ENCODE data around the gene TFF1. TPM values are rescaled to one million over a fixed set of nuclear protein-coding genes. Genes with fewer than 3 reads are reported as not detected.

Gene TFF1
- polyA plus RNA-seq, 6 donors from 2014 or later, result not detected

DNA sequence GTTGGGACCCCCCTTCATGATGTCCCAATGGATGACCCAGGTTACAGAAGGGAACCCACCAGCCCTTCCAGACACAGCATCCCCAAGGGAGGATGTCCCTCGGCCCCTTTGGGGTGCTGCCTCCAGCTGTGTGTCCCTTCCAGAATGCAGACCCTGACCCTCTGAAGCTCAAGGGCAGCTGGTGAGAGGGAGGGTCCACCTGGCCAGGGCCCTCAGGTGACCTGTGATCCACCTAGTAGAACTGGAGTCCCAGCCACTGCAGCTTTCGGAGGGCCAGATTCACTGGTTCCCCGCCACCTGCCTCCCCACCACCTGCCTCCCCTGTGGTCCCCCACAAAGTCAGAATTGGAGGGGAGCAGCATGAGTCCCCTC lies 9.6 kb upstream of the TFF1 start:
- Mint-ChIP-seq H3K4me3 (peak overlapping the region in 1 of 8 donors; percentile 42), H3K4me1 (peaks cover 0 to 12% (median 4%) of the 10 kb centered on the region in 3 donors), H3K9me3 (peaks cover 0 to 9% (median under 1%) of the 10 kb centered on the region in 7 donors), H3K36me3 (no peaks in the 10 kb centered on the region), H3K27ac (no peak overlapping the region), H3K27me3 (peaks cover 3 to 50% (median 45%) of the 10 kb centered on the region in 3 donors)
- DNase-seq (no peak), ATAC-seq (ENCODE audit: low read depth in 2 of 2) (no peak)

DNA sequence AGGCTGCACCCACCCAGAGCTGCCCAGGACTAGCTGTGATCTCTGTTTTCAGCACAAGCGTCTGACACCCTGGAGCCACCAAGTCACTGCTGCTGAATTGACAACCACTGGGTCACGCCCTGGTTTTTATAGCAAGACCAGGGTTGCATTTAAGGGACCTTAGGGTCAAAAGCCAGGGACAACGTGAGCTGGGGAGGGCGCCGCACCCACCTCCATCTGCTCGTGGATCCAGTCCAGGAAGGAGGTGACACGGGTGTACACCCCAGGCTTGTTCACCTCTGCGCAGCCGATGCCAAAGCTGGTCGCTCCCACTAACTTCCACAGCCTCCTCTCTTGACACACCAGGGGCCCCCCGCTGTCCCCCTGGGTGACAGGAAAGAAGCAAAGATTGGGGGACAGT lies 9.2 kb upstream of the TFF1 start:
- ATAC-seq (ENCODE audit: low read depth in 2 of 2) (no peak), DNase-seq (no peak)
- H3K4me1 Mint-ChIP-seq, result peaks cover 0 to 12% (median 4%) of the 10 kb centered on the region in 3 donors
- no peaks in the 10 kb centered on the region for H3K36me3 Mint-ChIP-seq
- H3K9me3 Mint-ChIP-seq, result peaks cover 0 to 5% (median 0%) of the 10 kb centered on the region in 7 donors
- H3K27ac Mint-ChIP-seq, result no peak overlapping the region
- H3K27me3 Mint-ChIP-seq, result peaks cover 7 to 55% (median 49%) of the 10 kb centered on the region in 3 donors
- no peak overlapping the region for H3K4me3 Mint-ChIP-seq

DNA sequence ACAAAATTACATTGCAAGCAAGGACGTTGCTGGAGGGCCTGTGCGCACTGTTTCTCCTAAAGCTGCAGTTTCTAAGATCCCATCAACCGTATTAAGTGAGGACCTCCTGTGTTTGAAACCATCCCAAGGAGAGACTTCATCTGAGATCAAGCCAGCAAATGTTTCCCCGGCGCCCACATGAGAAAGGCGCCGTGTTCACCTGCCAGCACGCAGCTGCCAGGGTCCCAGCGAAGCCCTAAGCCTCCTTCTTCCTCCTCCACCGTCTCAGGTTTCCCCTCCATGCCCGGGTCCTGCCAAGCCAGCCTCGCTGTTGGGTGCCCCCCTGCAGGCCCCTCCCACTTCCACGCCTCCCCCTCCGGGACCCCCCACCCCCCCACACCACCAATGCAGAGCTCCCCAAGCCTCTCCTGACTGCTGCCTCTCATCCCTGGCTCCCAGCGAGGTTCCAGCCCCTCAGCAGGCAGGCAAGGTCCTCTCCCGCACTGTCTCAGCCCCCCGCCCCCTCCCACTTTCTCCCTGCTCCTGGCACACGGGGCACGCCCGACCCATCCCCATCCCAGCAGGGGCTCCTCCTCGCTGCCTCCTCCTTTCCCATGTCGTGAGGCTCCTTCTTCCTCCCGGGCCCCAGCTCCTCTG lies 8.6 kb upstream of the TFF1 start:
- Mint-ChIP-seq H3K4me1 (peaks cover 0 to 11% (median 4%) of the 10 kb centered on the region in 3 donors), H3K27me3 (peaks cover 7 to 60% (median 51%) of the 10 kb centered on the region in 3 donors), H3K4me3 (no peak overlapping the region), H3K36me3 (no peaks in the 10 kb centered on the region), H3K27ac (no peak overlapping the region), H3K9me3 (no peaks in the 10 kb centered on the region)
- no peak for DNase-seq
- ATAC-seq (ENCODE audit: low read depth in 2 of 2), result no peak

DNA sequence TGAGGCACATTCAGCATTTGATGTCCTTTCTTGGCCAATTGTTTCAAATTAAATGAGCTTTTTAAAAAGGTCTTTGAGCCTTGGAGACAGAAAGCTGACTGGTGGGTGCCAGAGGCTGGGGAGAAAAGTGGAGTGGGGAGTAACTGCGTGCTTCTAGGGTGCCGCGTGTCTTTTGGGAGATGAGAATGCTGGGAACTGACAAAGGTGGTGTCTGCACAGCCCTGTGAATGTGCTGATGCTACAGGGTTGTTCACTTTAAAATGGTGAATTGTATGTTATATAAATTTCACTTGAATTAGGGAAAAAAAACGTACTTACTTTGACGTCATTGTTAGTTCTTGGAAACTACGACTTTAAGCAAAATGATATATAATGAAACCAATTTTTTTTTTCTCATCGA lies 8.1 kb upstream of the TFF1 start:
- ATAC-seq (ENCODE audit: low read depth in 2 of 2), result no peak
- no peak for DNase-seq
- H3K27ac Mint-ChIP-seq, result no peak overlapping the region
- H3K4me1 Mint-ChIP-seq, result peaks cover 0 to 6% (median 1%) of the 10 kb centered on the region in 3 donors
- peaks cover 7 to 61% (median 51%) of the 10 kb centered on the region in 3 donors for H3K27me3 Mint-ChIP-seq
- no peak overlapping the region for H3K4me3 Mint-ChIP-seq
- H3K36me3 Mint-ChIP-seq, result no peaks in the 10 kb centered on the region
- H3K9me3 Mint-ChIP-seq, result no peaks in the 10 kb centered on the region

DNA sequence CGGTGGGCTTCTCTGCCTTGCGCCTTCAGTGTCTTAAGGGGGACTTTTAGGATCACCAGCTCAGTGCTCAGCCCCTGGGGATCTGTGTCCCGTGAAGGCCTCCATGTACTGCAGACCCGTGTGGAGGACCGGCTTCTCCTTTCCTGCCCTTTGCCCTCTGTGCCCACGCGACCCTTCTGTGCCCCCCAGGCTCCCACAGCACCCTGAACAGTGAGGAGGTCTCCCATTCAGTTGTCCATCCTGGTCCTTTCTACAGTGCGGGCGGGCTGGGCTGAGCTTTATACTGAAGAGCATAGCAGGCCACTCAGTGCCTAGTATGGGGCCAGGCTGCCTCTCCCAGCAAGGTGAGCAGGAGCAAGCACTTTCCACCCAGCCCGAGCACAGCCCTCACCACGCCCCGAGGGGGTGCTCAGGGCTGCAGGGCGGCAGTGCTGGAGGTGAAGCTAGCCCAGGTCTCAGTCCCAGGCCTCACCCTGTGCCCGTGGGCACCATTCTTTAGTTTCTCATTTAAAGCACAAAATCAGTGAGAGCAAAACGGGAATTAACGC lies 7.6 kb upstream of the TFF1 start:
- H3K27ac Mint-ChIP-seq, result no peak overlapping the region
- H3K36me3 Mint-ChIP-seq, result no peaks in the 10 kb centered on the region
- no peaks in the 10 kb centered on the region for H3K9me3 Mint-ChIP-seq
- peaks cover 0 to 2% (median 0%) of the 10 kb centered on the region in 3 donors for H3K4me1 Mint-ChIP-seq
- DNase-seq, result no peak
- ATAC-seq (ENCODE audit: low read depth in 2 of 2), result no peak
- peaks cover 9 to 61% (median 51%) of the 10 kb centered on the region in 3 donors for H3K27me3 Mint-ChIP-seq
- no peak overlapping the region for H3K4me3 Mint-ChIP-seq

DNA sequence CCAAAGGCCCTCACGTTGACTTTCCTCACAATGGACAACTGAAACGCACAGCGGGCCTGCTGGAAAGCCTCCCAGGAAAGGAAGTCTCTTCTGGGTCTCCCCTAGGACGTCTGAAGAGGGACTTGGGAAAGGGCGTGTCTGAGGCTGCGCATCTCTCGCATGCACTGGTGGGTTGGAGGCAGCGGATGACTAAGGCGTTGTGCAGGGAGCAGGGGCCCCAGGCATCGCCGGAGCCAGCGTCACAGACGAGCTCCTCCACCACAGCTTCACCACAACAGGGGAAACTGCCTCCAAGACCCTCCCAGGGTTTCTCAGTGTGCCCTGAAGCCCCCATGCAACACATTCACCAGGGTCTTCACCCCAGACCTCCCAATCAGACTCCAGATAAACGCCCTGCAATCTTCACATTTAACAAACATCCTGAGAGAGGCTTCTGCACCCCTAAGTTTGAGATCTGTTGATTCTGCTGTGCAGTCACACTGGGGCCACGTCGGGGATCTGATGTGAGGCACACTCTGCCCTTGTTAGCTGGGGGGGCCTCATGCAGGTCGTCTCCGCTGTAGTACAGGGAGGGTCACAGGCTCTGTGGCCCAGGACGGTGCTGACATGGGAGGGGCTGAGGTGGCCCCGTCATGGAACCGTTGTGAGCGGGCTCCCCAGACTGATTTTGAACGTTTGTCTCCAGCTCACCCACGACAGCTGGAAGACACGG lies 7.0 kb upstream of the TFF1 start:
- Mint-ChIP-seq H3K9me3 (no peaks in the 10 kb centered on the region), H3K27me3 (peaks cover 10 to 61% (median 51%) of the 10 kb centered on the region in 3 donors), H3K4me1 (peaks cover 0 to 2% (median 0%) of the 10 kb centered on the region in 3 donors), H3K27ac (peak overlapping the region in 1 of 6 donors; percentile 72), H3K36me3 (no peaks in the 10 kb centered on the region), H3K4me3 (no peak overlapping the region)
- no peak for ATAC-seq (ENCODE audit: low read depth in 2 of 2)
- no peak for DNase-seq

DNA sequence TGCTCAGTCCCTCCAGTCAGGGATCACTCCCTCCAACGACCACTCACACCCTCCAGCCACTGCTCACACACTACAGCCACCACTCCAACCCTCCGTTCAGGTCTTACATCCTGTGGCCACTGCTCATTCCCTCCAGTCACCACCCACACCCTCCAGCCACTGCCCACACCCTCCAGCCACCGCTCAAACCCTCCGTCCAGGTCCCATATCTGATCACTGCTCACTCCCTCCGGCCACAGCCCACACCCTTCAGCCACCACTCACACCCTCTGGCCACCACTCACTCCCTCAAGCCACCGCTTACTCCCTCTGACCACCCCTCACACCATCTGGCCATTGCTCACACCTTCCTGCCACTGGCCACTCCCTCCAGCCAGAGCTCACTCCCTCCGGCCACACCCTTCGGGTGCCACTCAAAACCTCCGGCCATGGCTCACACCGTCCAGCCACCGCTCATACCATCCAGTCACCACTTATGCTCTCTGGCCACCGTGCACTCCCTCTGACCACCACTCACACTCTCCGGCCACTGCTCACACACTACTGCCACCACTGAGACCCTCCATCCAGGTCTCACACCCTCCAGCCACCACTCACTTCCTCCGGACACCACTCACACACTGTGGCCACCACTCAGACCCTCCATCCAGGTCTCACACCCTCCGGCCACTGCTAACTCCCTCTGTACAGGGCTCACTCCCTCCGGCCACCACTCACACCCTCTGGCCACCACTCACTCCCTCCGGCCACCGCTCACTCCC lies 4.7 kb upstream of the TFF1 start:
- ATAC-seq (ENCODE audit: low read depth in 2 of 2) (no peak), DNase-seq (no peak)
- H3K27me3 Mint-ChIP-seq, result peaks cover 10 to 42% (median 32%) of the 10 kb centered on the region in 3 donors
- H3K9me3 Mint-ChIP-seq, result no peaks in the 10 kb centered on the region
- no peaks in the 10 kb centered on the region for H3K36me3 Mint-ChIP-seq
- peak overlapping the region in 2 of 6 donors; percentile 58 to 61 for H3K27ac Mint-ChIP-seq
- H3K4me1 Mint-ChIP-seq, result peaks cover 0 to 2% (median 0%) of the 10 kb centered on the region in 3 donors
- H3K4me3 Mint-ChIP-seq, result no peak overlapping the region

DNA sequence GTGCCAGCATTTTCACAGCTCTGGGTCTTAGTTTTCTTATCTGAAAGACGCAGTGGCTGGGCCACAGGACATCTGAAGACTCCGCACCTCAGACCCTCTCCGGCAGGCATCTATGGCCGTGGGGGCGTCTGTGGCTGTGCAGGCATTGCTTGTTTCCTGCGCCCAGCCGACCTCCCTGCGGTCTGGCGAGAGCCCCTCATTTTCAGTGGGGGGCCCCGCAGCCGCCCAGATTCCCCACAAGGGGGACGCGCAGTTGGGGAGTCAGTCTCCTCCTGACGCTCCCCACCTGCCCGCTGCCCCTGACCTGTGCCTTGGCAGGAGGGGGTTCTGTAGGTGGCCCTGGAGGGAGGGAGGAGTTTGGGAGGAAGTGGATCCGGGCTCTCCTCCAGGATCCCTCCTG lies 3.5 kb upstream of the TFF1 start:
- no peaks in the 10 kb centered on the region for H3K36me3 Mint-ChIP-seq
- DNase-seq (no peak), ATAC-seq (ENCODE audit: low read depth in 2 of 2) (no peak)
- H3K4me3 Mint-ChIP-seq, result no peak overlapping the region
- H3K4me1 Mint-ChIP-seq, result no peaks in the 10 kb centered on the region
- H3K27me3 Mint-ChIP-seq, result peaks cover 10 to 34% (median 24%) of the 10 kb centered on the region in 3 donors
- H3K9me3 Mint-ChIP-seq, result no peaks in the 10 kb centered on the region
- H3K27ac Mint-ChIP-seq, result no peak overlapping the region

DNA sequence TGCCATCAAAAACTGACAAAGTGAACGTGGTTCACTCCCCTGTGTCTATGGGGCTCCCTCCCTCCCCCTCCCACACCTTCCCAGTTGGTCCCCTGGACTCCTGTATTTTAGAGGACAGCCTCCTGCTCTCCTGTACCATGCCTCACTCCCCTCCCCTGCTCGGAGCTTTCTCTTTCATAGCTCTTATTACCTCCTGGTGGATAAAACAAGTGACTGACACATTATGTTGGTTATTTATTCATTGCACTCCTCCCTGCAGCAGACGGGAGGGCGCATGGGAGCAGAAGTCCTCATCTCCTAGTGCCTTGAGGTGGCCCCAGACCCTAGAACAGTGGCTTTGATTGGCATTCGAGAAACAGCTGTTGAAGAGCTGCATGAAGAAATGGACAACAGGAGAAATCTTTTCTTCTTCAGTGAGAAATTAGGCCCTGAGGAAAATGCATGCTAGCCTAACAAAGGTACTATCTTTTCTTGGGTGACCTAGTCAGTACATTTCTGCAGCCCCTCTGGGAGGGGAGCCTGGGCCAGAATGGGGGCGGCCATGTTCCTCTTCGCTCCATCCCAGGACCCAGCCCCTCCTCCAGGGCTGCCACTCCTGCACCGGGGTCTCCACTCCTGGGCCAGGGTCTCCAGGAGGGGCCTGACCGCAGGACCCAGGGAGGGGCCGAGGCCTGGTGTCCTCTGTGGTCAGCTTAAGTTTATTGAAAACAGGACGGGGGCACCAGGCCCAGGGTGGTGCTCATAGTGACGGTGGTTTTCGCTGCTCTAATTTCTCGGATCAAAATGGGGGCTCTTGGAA lies 1.2 kb upstream of the TFF1 start:
- H3K4me3 Mint-ChIP-seq, result peak overlapping the region in 1 of 8 donors; percentile 65
- ATAC-seq (ENCODE audit: low read depth in 2 of 2) (no peak), DNase-seq (no peak)
- H3K27me3 Mint-ChIP-seq, result peaks cover 21 to 37% (median 35%) of the 10 kb centered on the region in 3 donors
- no peaks in the 10 kb centered on the region for H3K4me1 Mint-ChIP-seq
- H3K36me3 Mint-ChIP-seq, result no peaks in the 10 kb centered on the region
- no peaks in the 10 kb centered on the region for H3K9me3 Mint-ChIP-seq
- no peak overlapping the region for H3K27ac Mint-ChIP-seq

DNA sequence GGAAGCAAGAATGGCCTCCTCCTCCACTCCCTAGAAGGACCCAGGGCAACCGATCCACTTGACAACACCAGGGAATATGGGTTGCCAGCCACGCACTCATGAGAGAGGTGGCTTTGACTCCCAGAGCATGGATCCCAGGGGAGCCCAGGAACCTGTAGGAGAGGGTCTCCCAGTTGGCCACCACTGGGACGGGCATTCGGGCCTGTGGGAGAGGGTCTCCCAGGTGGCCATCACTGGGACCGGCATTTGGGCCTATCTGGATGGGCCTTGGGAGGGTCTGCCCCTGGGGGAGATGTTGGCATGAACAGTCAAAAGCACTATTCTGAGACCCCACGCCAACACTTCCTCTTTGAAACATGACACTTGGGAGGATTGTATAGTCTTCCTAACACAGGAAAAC lies 565 bp downstream of the TFF1 start:
- Mint-ChIP-seq H3K4me3 (no peak overlapping the region), H3K9me3 (no peaks in the 10 kb centered on the region), H3K4me1 (no peaks in the 10 kb centered on the region), H3K27me3 (peaks cover 16 to 39% (median 34%) of the 10 kb centered on the region in 3 donors), H3K27ac (no peak overlapping the region), H3K36me3 (no peaks in the 10 kb centered on the region)
- ATAC-seq (ENCODE audit: low read depth in 2 of 2) (no peak), DNase-seq (no peak)

DNA sequence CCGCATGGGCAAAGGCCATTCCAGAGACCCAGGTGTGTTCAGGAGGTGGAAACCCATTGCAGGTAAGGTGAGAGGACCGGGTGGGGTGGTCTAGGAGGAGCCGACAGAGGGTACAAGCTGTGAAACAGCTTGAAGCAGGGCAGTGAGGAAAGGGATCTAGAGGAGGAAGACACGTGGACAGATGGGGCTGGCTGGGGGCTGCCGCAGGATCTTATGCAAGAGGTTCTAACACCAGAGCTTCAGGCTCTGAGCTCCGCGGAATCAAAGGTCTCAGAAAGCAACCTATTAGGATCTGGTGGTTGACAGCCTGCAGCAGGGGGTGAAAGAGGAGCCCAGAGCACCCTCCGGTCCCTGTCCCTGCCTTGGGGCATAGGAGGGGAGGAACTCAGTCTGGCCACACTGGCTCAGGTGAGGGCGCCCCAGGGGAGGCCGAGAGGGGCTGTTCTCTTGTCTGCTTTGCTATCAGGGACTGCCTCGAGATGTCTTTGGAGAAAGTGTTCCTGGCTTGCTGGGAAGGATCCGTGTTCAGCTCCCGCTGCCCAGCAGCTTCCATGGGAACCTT lies 1.9 kb downstream of the TFF1 start:
- H3K4me3 Mint-ChIP-seq, result no peak overlapping the region
- peaks cover 0 to 5% (median 0%) of the 10 kb centered on the region in 7 donors for H3K9me3 Mint-ChIP-seq
- peaks cover 14 to 39% (median 37%) of the 10 kb centered on the region in 3 donors for H3K27me3 Mint-ChIP-seq
- H3K4me1 Mint-ChIP-seq, result no peaks in the 10 kb centered on the region
- peak overlapping the region in 1 of 6 donors; percentile 89 for H3K27ac Mint-ChIP-seq
- DNase-seq (no peak), ATAC-seq (ENCODE audit: low read depth in 2 of 2) (no peak)
- no peaks in the 10 kb centered on the region for H3K36me3 Mint-ChIP-seq

DNA sequence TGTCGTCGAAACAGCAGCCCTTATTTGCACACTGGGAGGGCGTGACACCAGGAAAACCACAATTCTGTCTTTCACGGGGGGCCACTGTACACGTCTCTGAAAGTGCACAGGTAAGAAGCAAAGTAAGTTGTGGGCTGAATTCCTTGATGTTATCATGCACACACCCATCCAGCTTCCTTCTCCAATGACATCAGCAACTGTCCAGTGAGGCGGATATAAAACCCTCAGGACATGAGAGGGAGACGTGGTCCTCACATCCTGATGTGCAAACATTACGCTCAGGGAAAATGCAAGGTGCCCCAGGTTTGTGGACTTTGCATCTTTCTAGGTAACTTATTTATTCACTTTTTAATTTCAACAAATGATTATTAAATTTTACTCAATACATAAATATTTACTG lies 3.0 kb downstream of the TFF1 start:
- Mint-ChIP-seq H3K9me3 (peaks cover 0 to 5% (median 0%) of the 10 kb centered on the region in 7 donors), H3K27me3 (peaks cover 11 to 46% (median 44%) of the 10 kb centered on the region in 3 donors), H3K4me1 (no peaks in the 10 kb centered on the region), H3K4me3 (no peak overlapping the region), H3K27ac (no peak overlapping the region), H3K36me3 (no peaks in the 10 kb centered on the region)
- ATAC-seq (ENCODE audit: low read depth in 2 of 2), result no peak
- DNase-seq, result no peak
